Breast epithelium (tissue), 4 donors: ENCODE measurements around the gene VANGL2. TPM values are rescaled to one million over a fixed set of nuclear protein-coding genes. Genes with fewer than 3 reads are reported as not detected.

Experiments used
- DNase-seq, 2 donors: peaks; one replicate each; pipeline ENCODE4 v3.0.0-alpha.2; 2019; ENCODE audit warnings: low spot score in 2 of 2
- H3K27ac ChIP-seq, 2 donors: fragments of 200-600 bp; sonication (generic) in 1 of 2; one replicate each; pipeline ENCODE4 v1.5.1; 2016 to 2019; ENCODE audit warnings: mild to moderate bottlenecking in 1 of 2
- H3K27me3 ChIP-seq, 2 donors: fragments of 200-600 bp; sonication (generic) in 1 of 2; one replicate each; pipeline versions ENCODE4 v1.5.1 to v1.6.0; 2017 to 2019; ENCODE audit warnings: control low read depth in 1 of 2, mild to moderate bottlenecking in 1 of 2
- H3K36me3 ChIP-seq: fragments of 200-600 bp; one replicate; pipeline ENCODE4 v1.5.1; 2019
- H3K4me1 ChIP-seq, 2 donors: fragments of 200-600 bp; sonication (generic); one replicate each; pipeline ENCODE4 v1.5.1; 2016 to 2019; ENCODE audit warnings: control low read depth in 1 of 2
- H3K4me3 ChIP-seq, 3 donors: fragments of 200-600 bp; sonication (generic); 1 replicate in 2 of 3; 2 replicates in 1 of 3; pipeline ENCODE4 v1.5.1; 2016 to 2019; ENCODE audit warnings: mild to moderate bottlenecking in 3 of 3, moderate library complexity in 2 of 3
- H3K9me3 ChIP-seq, 2 donors: fragments of 200-600 bp; sonication (generic) in 1 of 2; one replicate each; pipeline ENCODE4 v1.5.1; 2016 to 2019; ENCODE audit warnings: control low read depth in 1 of 2
- POLR2A ChIP-seq: fragments of 450-650 bp; IDR thresholded peaks from one replicate; pipeline ENCODE4 v1.6.1; 2016; ENCODE audit warnings: antibody characterized with exemption, mild to moderate bottlenecking, moderate library complexity
- POLR2AphosphoS5 ChIP-seq, 3 donors: sonication (generic); formaldehyde crosslinking; IDR thresholded peaks; one replicate each; pipeline ENCODE4 v1.6.1; 2017; ENCODE audit warnings: antibody characterized with exemption in 3 of 3
- intact Hi-C: fragments of 100-400 bp; cut with DNase I; formaldehyde crosslinking; loops from one replicate; pipeline ENCODE4 v1.15.1; 2023; ENCODE audit warnings: low total_unique reads
- total RNA-seq, 3 donors: library from RNA; depleted of rRNA; stranded (reverse); fragments of >200 nt; gene quantifications; one replicate each; pipeline ENCODE4 v1.1.0, GENCODE V29; 2016
- TF ChIP-seq, protein P1 (sequence below), 3 donors: fragments of 450-650 bp; IDR thresholded peaks; one replicate each; pipeline ENCODE4 v1.5.1; 2016 to 2017; ENCODE audit warnings: antibody characterized with exemption in 3 of 3, mild to moderate bottlenecking in 3 of 3, moderate library complexity in 3 of 3

VANGL2 gene
- total RNA-seq, 3 donors from 2014 or later, result 0.48 to 7.6 (median 5.6) TPM

GRCh38 chr1:160357286-160358002 is 42.9 kb upstream of the VANGL2 start:
- Histone ChIP-seq H3K27me3 (no peaks in the 10 kb centered on the region), H3K36me3 (peaks cover 37% of the 10 kb centered on the region), H3K9me3 (no peaks in the 10 kb centered on the region), H3K4me3 (no peak overlapping the region), H3K4me1 (no peaks in the 10 kb centered on the region), H3K27ac (no peak overlapping the region)
- DNase-seq, result no peak
- TF ChIP-seq, protein P1, sequence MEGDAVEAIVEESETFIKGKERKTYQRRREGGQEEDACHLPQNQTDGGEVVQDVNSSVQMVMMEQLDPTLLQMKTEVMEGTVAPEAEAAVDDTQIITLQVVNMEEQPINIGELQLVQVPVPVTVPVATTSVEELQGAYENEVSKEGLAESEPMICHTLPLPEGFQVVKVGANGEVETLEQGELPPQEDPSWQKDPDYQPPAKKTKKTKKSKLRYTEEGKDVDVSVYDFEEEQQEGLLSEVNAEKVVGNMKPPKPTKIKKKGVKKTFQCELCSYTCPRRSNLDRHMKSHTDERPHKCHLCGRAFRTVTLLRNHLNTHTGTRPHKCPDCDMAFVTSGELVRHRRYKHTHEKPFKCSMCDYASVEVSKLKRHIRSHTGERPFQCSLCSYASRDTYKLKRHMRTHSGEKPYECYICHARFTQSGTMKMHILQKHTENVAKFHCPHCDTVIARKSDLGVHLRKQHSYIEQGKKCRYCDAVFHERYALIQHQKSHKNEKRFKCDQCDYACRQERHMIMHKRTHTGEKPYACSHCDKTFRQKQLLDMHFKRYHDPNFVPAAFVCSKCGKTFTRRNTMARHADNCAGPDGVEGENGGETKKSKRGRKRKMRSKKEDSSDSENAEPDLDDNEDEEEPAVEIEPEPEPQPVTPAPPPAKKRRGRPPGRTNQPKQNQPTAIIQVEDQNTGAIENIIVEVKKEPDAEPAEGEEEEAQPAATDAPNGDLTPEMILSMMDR (IDR thresholded peaks at IDR 0.05), result no peak
- TF ChIP-seq POLR2AphosphoS5 (IDR thresholded peaks at IDR 0.05), result no peak
- TF ChIP-seq POLR2A, result no peak
- intact Hi-C loops, result no loop called here

GRCh38 chr1:160358073-160358472 is 42.3 kb upstream of the VANGL2 start:
- Histone ChIP-seq H3K4me1 (no peaks in the 10 kb centered on the region), H3K27me3 (no peaks in the 10 kb centered on the region), H3K36me3 (peaks cover 37% of the 10 kb centered on the region), H3K27ac (no peak overlapping the region), H3K4me3 (no peak overlapping the region), H3K9me3 (no peaks in the 10 kb centered on the region)
- intact Hi-C loops, result no loop called here
- TF ChIP-seq POLR2AphosphoS5 (IDR thresholded peaks at IDR 0.05) (no peak), POLR2A (no peak)
- TF ChIP-seq, protein P1 (IDR thresholded peaks at IDR 0.05), result no peak
- no peak for DNase-seq

- Histone ChIP-seq H3K9me3 (no peaks in the 10 kb centered on the region), H3K4me1 (no peaks in the 10 kb centered on the region), H3K36me3 (peaks cover 27% of the 10 kb centered on the region), H3K4me3 (no peak overlapping the region), H3K27me3 (no peaks in the 10 kb centered on the region), H3K27ac (no peak overlapping the region)
- DNase-seq, result no peak
- intact Hi-C loops, result no loop called here
- TF ChIP-seq, protein P1 (IDR thresholded peaks at IDR 0.05), result no peak
- TF ChIP-seq POLR2AphosphoS5 (IDR thresholded peaks at IDR 0.05), result no peak
- TF ChIP-seq POLR2A, result no peak
These were observed 40.7 kb upstream of the VANGL2 start for GRCh38 chr1:160359559-160360226.

GRCh38 chr1:160360227-160360695 is 40.1 kb upstream of the VANGL2 start:
- Histone ChIP-seq H3K36me3 (peaks cover 21% of the 10 kb centered on the region), H3K4me3 (no peak overlapping the region), H3K9me3 (no peaks in the 10 kb centered on the region), H3K4me1 (no peaks in the 10 kb centered on the region), H3K27me3 (no peaks in the 10 kb centered on the region), H3K27ac (no peak overlapping the region)
- intact Hi-C loops, result no loop called here
- TF ChIP-seq POLR2A, result no peak
- DNase-seq, result no peak

GRCh38 chr1:160361199-160361598 is 39.2 kb upstream of the VANGL2 start:
- Histone ChIP-seq H3K9me3 (no peaks in the 10 kb centered on the region), H3K4me1 (no peaks in the 10 kb centered on the region), H3K27ac (no peak overlapping the region), H3K4me3 (no peak overlapping the region), H3K36me3 (peaks cover 12% of the 10 kb centered on the region), H3K27me3 (no peaks in the 10 kb centered on the region)
- intact Hi-C loops, result no loop called here
- DNase-seq, result no peak
- TF ChIP-seq, protein P1 (IDR thresholded peaks at IDR 0.05), result no peak
- TF ChIP-seq POLR2AphosphoS5 (IDR thresholded peaks at IDR 0.05), result no peak
- no peak for TF ChIP-seq POLR2A
